Endothelial cell of umbilical vein (primary cell): ENCODE data around the gene NDUFAF8. TPM values are rescaled to one million over a fixed set of nuclear protein-coding genes. Genes with fewer than 3 reads are reported as not detected.

Experiments used
- BruUV-seq: library from RNA; stranded (reverse); fragments of 400-500 nt; replicated peaks from 2 replicates; lab custom pipeline; 2021; lab: Mats Ljungman, UMichigan
- CTCF ChIA-PET: fragments of 300-600, 350-600 bp; sonication (Branson Sonifier 250); formaldehyde crosslinking; loops from one replicate; lab custom pipeline; 2021; ENCODE audit warnings: antibody characterized with exemption, inconsistent platforms; lab: Charles Lee
- POLR2A ChIA-PET: fragments of 300-600, 350-600 bp; sonication (Branson Sonifier 250); formaldehyde crosslinking; loops from one replicate; lab custom pipeline; 2021; ENCODE audit warnings: antibody characterized with exemption, inconsistent platforms; lab: Charles Lee
- DNase-seq: peaks from one replicate; pipeline ENCODE4 v3.0.0-alpha.2; 2011; ENCODE audit warnings: low read depth, low spot score
- FAIRE-seq: peaks from 2 replicates; lab custom pipeline; 2011; peaks lifted over from hg19 to GRCh38; lab: Jason Lieb, UNC
- H2AFZ ChIP-seq: 2 replicates; pipeline ENCODE4 v1.6.0; 2012; ENCODE audit warnings: low read depth, low read length, control low read depth, inconsistent platforms
- H3K27ac ChIP-seq: 2 replicates; pipeline ENCODE4 v1.5.1; 2011; ENCODE audit warnings: low read depth, mild to moderate bottlenecking, control low read depth, low read length, moderate library complexity; ENCODE audit not compliant: insufficient read depth
- H3K27me3 ChIP-seq, 2 experiments: 2 replicates each; pipeline versions ENCODE4 v1.6.0 to v1.6.1; 2011; ENCODE audit warnings: low read length in 2 of 2, mixed read lengths in 1 of 2; ENCODE audit not compliant: control insufficient read depth in 2 of 2, insufficient read depth in 2 of 2
- H3K36me3 ChIP-seq, 2 experiments: 2 replicates in 1 of 2; 3 replicates in 1 of 2; pipeline ENCODE4 v1.5.1; 2011; ENCODE audit warnings: low read length in 2 of 2, mild to moderate bottlenecking in 1 of 2, moderate library complexity in 1 of 2; ENCODE audit not compliant: control insufficient read depth in 2 of 2, insufficient read depth in 2 of 2; ENCODE audit errors: extremely low read depth in 1 of 2
- H3K4me1 ChIP-seq: 3 replicates; pipeline ENCODE4 v1.5.1; 2011; ENCODE audit warnings: mild to moderate bottlenecking, low read length; ENCODE audit not compliant: control insufficient read depth, insufficient read depth; ENCODE audit errors: extremely low read depth
- H3K4me2 ChIP-seq: 2 replicates; pipeline ENCODE4 v1.6.1; 2011; ENCODE audit warnings: low read length, control low read depth, mixed read lengths; ENCODE audit not compliant: insufficient read depth
- H3K4me3 ChIP-seq, 3 experiments: fragments of 200-600 bp in 1 of 3; sonication (generic), shearing (Covaris generic) in 1 of 3; replicated peaks in 1 of 3; 2 replicates each; pipeline ENCODE4 v1.5.1; 2011 to 2016; ENCODE audit warnings: control low read depth in 3 of 3, low read length in 3 of 3, mild to moderate bottlenecking in 2 of 3, inconsistent platforms in 1 of 3, low read depth in 1 of 3, moderate library complexity in 1 of 3; ENCODE audit not compliant: insufficient read depth in 1 of 3
- H3K79me2 ChIP-seq: 2 replicates; pipeline ENCODE4 v1.6.0; 2012; ENCODE audit warnings: low read length, inconsistent platforms; ENCODE audit not compliant: control insufficient read depth, insufficient read depth
- H3K9ac ChIP-seq: replicated peaks from 2 replicates; pipeline ENCODE3; 2011; ENCODE audit warnings: low read length, control low read depth; ENCODE audit not compliant: insufficient read depth; ENCODE audit errors: extremely low read depth
- H3K9me1 ChIP-seq: replicated peaks from 3 replicates; pipeline ENCODE4 v1.6.0; 2011; ENCODE audit warnings: mild to moderate bottlenecking, low read length; ENCODE audit not compliant: control insufficient read depth, insufficient read depth; ENCODE audit errors: extremely low read depth
- H3K9me3 ChIP-seq: replicated peaks from 2 replicates; pipeline ENCODE4 v1.5.1; 2012; ENCODE audit warnings: low read length, inconsistent platforms; ENCODE audit not compliant: control insufficient read depth, insufficient read depth
- H4K20me1 ChIP-seq: replicated peaks from 2 replicates; pipeline ENCODE3; 2011; ENCODE audit warnings: mild to moderate bottlenecking, low read length; ENCODE audit not compliant: control insufficient read depth, insufficient read depth; ENCODE audit errors: extremely low read depth
- CTCF ChIP-seq, 2 donors: IDR thresholded peaks; 1 replicate in 1 of 2; 2 replicates in 1 of 2; pipeline ENCODE4 v1.5.1; 2011; ENCODE audit warnings: low read length in 2 of 2, mild to moderate bottlenecking in 2 of 2, moderate library complexity in 2 of 2, control low read depth in 1 of 2, inconsistent platforms in 1 of 2, low read depth in 1 of 2; ENCODE audit not compliant: insufficient read depth in 1 of 2; ENCODE audit errors: extremely low read depth in 1 of 2
- MAX ChIP-seq: IDR thresholded peaks from 2 replicates; pipeline ENCODE4 v1.6.1; 2011; ENCODE audit not compliant: insufficient read depth, insufficient read length
- dilution Hi-C: fragments of 300-500 bp; cut with MboI; formaldehyde crosslinking; loops from one replicate; pipeline ENCODE4 v1.15.0; 2019; ENCODE audit warnings: low sequenced_read_pairs; ENCODE audit not compliant: extremely low pct_ligation_motif_present
- intact Hi-C: fragments of 100-400 bp; cut with micrococcal nuclease; formaldehyde crosslinking; loops from one replicate; pipeline ENCODE4 v1.10.0; 2022
- polyA plus RNA-seq, 4 experiments: library from polyadenylated mRNA; depleted of rRNA in 3 of 4; stranded (reverse) in 3 of 4; unstranded in 1 of 4; fragments of >200 nt; gene quantifications; 2 replicates each; pipeline versions ENCODE4 v1.2.1 to v1.2.3, GENCODE V29; 2011 to 2012; ENCODE audit warnings: missing spikeins in 1 of 4
- total RNA-seq: library from RNA; stranded (reverse); gene quantifications from 2 replicates; pipeline ENCODE4 v1.2.3, GENCODE V29; 2021

Gene NDUFAF8
- total and polyA plus RNA-seq, 2 donors (not counting 3 experiments of a cell fraction or from before 2014, with no cell fraction given): 61.5 to 83.9 TPM

- intact Hi-C loops: loop anchor here (1.0 to 5.0 kb wide), 4 partner anchors 141 to 348 kb away; partner anchors contain the start of genes ACTG1 and BAHCC1
- dilution Hi-C loops: no loop called here
- no peak overlapping the region for H3K4me2 ChIP-seq
- peak; percentile 43 for DNase-seq
- no TSS peak for BruUV-seq
- CTCF ChIA-PET: interaction anchor here (0.6 to 6.3 kb wide), 15 partner anchors 9 to 348 kb away, joined by 3 to 117 read pairs (median 4); partner anchors contain the start of gene BAHCC1
- H2AFZ ChIP-seq: no peak overlapping the region
- POLR2A ChIA-PET: interaction anchor here (0.6 kb wide), 1 partner anchor 55 kb away, joined by 7 read pairs; no protein-coding TSS in a partner anchor
- H3K4me1 ChIP-seq: no peaks in the 10 kb centered on the region
- H3K4me3 ChIP-seq: no peak overlapping the region
- no peaks in the 10 kb centered on the region for H3K27me3 ChIP-seq
- FAIRE-seq: peak; percentile 69
- H3K79me2 ChIP-seq: no peaks in the 10 kb centered on the region
- H3K36me3 ChIP-seq: peaks cover 0 to 16% of the 10 kb centered on the region in 2 experiments
- H3K27ac ChIP-seq: no peak overlapping the region
- H4K20me1 ChIP-seq: no peaks in the 10 kb centered on the region
- no peaks in the 10 kb centered on the region for H3K9me1 ChIP-seq
- no peaks in the 10 kb centered on the region for H3K9me3 ChIP-seq
- H3K9ac ChIP-seq: no peak overlapping the region
- no peak for TF ChIP-seq MAX
- peak; percentile 66 to 76 for TF ChIP-seq CTCF (IDR thresholded peaks at IDR 0.05; ENCODE audit: extremely low read depth in 1 of 2, insufficient read depth in 1 of 2, low read depth in 1 of 2, low read length in 2 of 2)
Measured at GRCh38 chr17:81253358-81254131, 14.4 kb downstream of the NDUFAF8 start.
